HCT116 (cell line): ENCODE measurements around the gene LGALS12.

Experiments used
- ATF3 ChIP-seq: IDR thresholded peaks from 2 replicates; pipeline ENCODE4 v1.6.1; 2012
- CEBPB ChIP-seq: IDR thresholded peaks from 2 replicates; pipeline ENCODE4 v1.6.1; 2012; ENCODE audit warnings: low read depth
- CTCF ChIP-seq, 3 experiments: fragments of 200-600 bp in 1 of 3; sonication (generic) in 1 of 3; IDR thresholded peaks in 2 of 3; conservative IDR thresholded peaks in 1 of 3; 2 replicates each; pipeline ENCODE4 v1.5.1; 2012 to 2017; ENCODE audit warnings: low read depth in 2 of 3, low read length in 2 of 3, antibody characterized with exemption in 1 of 3, borderline replicate concordance in 1 of 3, control low read depth in 1 of 3, mild to moderate bottlenecking in 1 of 3, mixed read lengths in 1 of 3, mixed run types in 1 of 3, moderate library complexity in 1 of 3; ENCODE audit not compliant: insufficient read depth in 1 of 3
- EGR1 ChIP-seq: IDR thresholded peaks from 2 replicates; pipeline ENCODE4 v1.6.1; 2012; ENCODE audit warnings: low read depth
- EZH2 ChIP-seq: fragments of 200-600 bp; sonication (generic); IDR thresholded peaks from 2 replicates; pipeline ENCODE4 v1.6.1; 2017; ENCODE audit warnings: antibody characterized with exemption, mixed run types
- MAX ChIP-seq: IDR thresholded peaks from 2 replicates; pipeline ENCODE4 v1.6.1; 2012
- POLR2A ChIP-seq: IDR thresholded peaks from 2 replicates; pipeline ENCODE4 v1.7.0; 2011; ENCODE audit warnings: borderline replicate concordance; ENCODE audit not compliant: insufficient read depth, insufficient read length; ENCODE audit errors: extremely low read depth
- POLR2AphosphoS5 ChIP-seq: IDR thresholded peaks from 2 replicates; pipeline ENCODE4 v1.6.1; 2011; ENCODE audit warnings: mild to moderate bottlenecking, low read depth, low read length, moderate library complexity
- REST ChIP-seq: IDR thresholded peaks from 2 replicates; pipeline ENCODE4 v1.6.1; 2012; ENCODE audit warnings: low read depth
- SP1 ChIP-seq: IDR thresholded peaks from 2 replicates; pipeline ENCODE4 v1.6.1; 2012; ENCODE audit warnings: low read depth
- YY1 ChIP-seq: IDR thresholded peaks from 2 replicates; pipeline ENCODE4 v1.6.1; 2011; ENCODE audit warnings: low read length, low read depth, moderate library complexity, mild to moderate bottlenecking; ENCODE audit not compliant: insufficient replicate concordance; ENCODE audit errors: extremely low read depth

- TF ChIP-seq EZH2 (no peak), SP1 (no peak), CTCF (IDR thresholded peaks at IDR 0.05 in 2 of 3, conservative IDR thresholded peaks at IDR 0.05 in 1 of 3; ENCODE audit: borderline replicate concordance in 1 of 3, insufficient read depth in 1 of 3, low read depth in 2 of 3, low read length in 2 of 3) (no peak), POLR2AphosphoS5 (no peak), ATF3 (no peak), YY1 (no peak), EGR1 (no peak), POLR2A (no peak), MAX (no peak), REST (no peak), CEBPB (no peak)
Observed at GRCh38 chr11:63523151-63523550, 17.3 kb downstream of the LGALS12 start.
